NCI-H69 (cell line): Measurements from ENCODE around the gene C2CD4C.
"Not testable (repeated sequence)": the region's sequence is repeated elsewhere in the genome, so short reads cannot be mapped to it uniquely, and the experiment has no call there.

Experiments
- DNase-seq: peaks from one replicate; lab custom pipeline; 2025; lab: John Stamatoyannopoulos, UW

Gene C2CD4C

DNA sequence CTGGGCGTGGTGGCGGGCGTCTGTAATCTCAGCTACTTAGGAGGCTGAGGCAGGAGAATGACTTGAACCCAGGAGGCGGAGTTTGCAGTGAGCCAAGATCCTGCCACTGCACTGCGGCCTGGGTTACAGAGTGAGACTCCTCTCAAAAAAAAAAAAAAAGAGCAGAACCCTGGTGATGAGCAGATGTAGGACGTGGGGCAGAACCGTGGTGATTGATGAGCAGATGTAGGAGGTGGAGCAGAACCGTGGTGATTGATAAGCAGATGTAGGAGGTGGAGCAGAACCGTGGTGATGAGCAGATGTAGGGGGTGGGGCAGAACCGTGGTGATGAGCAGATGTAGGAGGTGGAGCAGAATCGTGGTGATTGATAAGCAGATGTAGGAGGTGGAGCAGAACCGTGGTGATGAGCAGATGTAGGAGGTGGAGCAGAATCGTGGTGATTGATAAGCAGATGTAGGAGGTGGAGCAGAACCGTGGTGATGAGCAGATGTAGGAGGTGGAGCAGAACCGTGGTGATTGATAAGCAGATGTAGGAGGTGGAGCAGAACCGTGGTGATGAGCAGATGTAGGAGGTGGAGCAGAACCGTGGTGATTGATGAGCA is 28.2 kb downstream of the C2CD4C start:
- not testable (repeated sequence) for DNase-seq

- DNase-seq: no peak
Measured at GRCh38 chr19:379796-380195, 29.2 kb downstream of the C2CD4C start.

DNA sequence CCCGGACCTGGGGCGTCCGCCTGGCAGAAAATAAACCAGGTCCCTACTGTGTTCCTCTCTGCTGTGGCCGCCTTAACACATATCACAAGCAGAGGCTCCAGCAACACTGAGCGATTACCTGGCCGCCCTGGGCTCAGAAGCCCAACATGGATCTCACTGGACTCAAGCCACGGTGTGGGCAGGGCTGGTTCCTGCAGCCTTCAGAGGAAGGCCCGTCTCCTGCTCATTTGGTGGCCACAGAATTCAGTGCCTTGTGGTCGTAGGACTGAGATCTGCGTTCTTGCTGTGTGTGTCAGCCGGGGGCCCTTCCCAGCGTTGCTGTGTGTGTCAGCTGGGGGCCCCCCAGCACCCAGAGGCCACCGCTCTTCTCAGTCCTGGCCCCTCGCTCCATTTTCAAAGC is 30.2 kb downstream of the C2CD4C start:
- no peak for DNase-seq

DNA sequence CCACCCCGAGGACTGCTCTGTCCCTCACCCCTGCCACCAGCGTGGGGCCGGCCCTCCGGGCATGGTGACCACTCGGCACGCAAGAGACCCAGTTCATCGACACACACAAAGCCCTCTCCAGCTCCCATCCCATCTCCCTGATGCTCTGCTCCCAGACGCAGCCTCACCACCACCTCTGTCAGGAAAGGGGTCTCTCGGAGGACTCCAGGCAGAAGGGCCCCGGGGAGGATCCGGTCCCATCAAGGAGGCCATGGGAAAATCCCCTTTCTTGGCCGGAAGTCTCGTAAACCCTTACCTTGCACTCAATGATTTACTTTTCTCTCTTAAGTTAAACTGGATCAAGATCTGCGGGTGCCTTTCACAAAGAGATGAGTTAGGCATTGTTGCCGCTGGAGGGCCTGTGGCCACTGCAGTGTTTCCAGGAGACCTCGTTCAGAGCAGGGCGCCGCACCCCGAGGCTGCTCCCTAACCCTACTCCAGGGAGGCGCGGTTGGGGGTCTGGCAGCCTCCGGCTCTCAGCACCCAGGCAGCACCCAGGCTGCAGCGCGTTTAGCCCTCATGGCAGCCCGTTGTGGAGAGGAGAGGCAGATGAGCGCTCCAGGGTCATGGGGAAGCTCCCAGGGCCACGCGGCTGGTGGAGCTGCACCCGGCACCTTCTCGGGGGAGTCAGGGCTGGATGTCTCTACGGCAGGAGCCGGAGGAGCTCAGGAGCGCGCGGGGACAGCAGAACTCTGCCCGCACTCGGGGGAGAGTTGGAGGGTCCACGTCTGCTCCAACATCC is 31.0 kb downstream of the C2CD4C start:
- no peak for DNase-seq

GRCh38 chr19:376111-376470 is 32.9 kb downstream of the C2CD4C start:
- DNase-seq: no peak

GRCh38 chr19:375395-376110 is 33.4 kb downstream of the C2CD4C start:
- DNase-seq: no peak

DNA sequence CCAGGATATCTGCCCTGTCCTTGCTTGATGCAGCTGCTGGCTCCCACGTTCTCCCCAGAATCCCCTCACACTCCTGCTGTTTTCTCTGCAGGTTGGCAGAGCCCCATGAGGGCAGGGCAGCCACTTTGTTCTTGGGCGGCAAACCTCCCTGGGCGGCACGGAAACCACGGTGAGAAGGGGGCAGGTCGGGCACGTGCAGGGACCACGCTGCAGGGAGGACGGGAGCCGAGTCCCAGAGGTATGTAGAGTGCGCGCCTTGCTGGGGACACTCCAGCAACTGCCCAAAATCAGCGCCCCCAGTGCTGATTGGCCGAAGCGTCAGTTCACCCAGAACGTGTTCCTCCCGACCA is 34.1 kb downstream of the C2CD4C start:
- no peak for DNase-seq

DNA sequence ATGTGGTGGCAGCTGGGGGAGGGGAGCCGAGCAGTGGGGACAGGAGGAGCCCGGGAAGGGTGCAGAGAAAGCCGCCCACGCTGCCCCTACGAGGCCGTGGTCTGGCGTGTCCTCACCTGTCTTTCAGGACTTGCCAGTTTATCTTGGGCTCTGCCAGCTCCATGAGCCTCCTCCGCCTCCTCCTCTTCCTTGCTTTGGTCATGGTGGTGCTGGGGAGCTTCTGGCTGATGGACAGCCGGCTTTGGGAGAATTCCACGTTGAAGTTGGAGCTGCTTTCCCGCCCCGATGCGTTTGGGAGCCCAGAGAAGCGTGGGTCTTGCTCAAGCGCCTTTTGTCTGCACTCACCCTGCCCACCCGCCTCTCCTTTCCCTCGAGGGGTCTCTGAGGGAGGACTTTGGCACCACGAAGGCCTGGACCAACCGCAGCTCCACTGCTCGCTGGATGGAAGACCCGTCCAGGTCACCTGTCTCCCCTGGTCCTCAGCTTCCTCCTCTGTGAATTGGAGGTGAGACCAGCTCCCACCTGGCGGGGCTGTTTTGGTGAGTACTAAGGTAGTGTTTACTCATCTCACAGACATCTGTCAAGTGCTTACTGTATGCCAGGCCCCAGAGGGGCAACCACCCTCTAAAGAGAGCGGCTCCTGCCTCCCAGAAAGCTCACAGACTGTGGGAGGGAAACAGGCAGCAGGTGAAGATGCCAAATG is 34.6 kb downstream of the C2CD4C start:
- peak; percentile 81 for DNase-seq

DNA sequence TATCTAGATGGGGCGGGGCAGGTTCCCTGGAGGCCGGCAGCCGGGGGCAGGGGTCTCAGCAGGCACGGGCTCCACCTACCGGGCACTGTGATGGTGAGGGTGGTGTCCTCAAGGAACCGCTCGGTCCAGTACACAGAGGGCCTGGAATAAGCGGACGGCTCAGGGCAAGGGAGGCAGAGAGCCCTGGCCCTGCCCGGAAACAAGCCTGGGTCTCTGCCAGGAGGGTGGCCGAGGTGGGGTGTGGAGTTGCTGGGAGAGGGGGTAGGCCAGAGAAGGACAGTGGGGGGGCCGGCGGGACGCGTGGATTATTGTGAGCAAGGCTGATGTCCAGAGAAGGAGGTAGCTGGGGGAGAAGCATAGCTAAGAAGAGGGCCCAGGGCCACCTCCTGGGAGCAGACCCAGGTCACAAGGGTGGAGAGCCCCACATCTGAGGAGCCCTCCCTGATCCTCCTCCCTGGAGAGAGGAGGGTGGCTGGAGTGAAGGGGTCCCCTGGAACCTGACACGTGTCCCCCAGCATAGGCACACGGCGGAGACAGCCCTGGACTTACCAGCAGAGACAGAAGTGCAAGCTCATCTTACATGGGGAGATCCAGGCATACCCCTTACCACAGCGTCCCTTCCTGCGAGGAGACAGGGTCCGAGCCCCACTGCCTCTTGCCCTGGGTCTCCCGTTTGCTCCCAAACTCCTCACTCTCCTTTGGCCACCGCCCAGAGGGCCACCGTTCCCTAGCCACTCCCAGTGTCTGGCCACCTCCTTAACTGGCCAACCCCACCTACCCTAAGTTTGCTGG is 35.4 kb downstream of the C2CD4C start:
- no peak for DNase-seq

DNA sequence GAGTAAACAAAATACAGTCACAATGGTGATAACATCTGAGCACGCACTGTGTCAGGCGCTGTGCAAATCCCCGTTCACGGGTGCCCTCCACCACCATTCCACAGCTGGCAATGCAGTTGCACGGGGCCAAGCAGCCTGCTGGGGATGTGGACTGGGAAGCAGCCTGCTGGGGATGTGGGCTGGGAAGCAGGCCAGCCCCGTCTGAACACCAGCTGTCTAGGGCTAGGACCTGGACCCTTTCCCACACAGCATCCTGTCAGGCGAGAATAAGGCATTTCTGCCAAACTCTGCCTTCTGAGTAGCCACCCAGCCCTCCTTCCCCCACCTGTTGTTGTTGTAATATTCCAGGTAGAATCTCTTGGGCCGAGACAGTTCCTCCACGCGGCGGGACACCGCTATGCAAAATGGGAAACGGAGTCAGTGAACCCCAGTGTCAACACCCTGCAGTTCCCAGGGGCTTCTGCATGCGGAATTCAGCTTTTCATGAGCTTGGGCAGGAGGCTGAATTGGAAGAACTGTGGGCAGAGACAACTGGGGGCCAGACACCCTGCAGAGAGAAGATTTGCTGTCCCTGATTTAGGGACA is 36.5 kb downstream of the C2CD4C start:
- peak; percentile 78 for DNase-seq

DNA sequence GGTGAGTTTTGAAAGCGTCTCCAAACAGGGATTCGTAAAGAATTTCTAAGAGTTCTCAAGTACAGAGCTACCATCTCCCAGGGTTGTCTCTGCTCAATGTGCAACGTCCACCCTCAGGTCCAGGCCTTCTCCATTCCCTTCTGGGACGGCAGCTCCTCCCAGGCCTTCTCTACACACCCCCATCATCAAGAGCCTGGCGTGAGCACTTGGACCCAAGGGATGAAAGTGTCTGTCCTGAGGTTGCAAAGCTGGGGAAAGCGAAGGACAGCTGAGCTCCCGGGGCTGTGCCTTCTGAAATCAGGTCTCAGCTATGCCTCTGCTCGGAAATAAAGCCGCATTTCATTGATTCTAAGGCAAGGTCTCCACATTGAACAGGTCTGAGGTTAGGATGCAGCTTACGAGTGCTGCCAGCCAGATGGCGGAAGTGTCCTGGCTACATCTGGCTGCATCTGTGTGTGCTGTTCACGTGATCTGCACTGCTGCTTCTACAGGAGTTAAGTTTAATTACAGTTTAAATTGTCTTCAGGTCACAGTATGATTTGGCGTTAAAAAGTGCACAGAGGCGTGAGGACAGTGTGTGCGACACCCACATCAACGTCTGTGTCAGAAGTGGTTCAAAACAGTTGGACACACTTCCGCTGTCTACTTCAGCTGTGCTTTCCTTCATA is 37.3 kb downstream of the C2CD4C start:
- DNase-seq: peak; percentile 70

GRCh38 chr19:370641-371330 is 38.2 kb downstream of the C2CD4C start:
- DNase-seq: no peak

DNA sequence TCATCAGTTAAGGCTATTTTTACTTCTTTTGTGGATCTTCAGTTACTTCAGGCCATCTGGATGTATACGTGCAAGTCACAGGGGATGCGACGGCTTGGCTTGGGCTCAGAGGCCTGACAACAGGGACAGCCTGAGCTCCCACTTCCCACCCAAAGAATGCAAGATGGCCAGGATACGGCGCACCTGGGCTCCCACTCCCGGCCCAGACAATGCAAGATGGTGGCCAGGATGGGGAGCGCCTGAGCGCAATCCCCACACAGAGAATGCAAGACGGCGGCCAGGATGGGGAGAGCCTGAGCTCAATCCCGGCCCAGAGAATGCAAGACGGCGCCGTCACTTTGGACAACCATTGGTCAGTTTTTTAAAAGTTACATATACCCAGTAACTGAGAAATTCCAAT is 39.1 kb downstream of the C2CD4C start:
- no peak for DNase-seq

DNA sequence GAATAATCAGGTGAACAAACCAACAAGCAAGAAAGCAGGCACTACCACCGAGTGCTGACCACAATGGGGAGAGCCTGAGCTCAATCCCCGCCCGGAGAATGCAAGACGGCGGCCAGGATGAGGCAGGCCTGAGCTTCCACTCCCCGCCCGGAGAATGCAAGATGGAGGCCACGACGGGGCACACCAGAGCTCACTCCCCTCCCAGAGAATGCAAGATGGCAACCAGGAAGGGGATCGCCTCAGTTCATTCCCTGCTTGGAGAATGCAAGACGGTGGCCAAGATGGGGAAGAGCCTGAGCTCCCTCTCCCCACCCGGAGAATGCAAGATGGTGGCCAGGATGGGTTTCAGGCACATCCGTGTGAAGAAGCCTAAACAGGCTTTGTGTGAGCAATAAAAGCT is 39.7 kb downstream of the C2CD4C start:
- DNase-seq: no peak

GRCh38 chr19:368630-369024 is 40.3 kb downstream of the C2CD4C start:
- no peak for DNase-seq

- no peak for DNase-seq
Measured at GRCh38 chr19:367963-368629, 40.9 kb downstream of the C2CD4C start.

GRCh38 chr19:367561-367960 is 41.4 kb downstream of the C2CD4C start:
- DNase-seq: peak; percentile 20

DNA sequence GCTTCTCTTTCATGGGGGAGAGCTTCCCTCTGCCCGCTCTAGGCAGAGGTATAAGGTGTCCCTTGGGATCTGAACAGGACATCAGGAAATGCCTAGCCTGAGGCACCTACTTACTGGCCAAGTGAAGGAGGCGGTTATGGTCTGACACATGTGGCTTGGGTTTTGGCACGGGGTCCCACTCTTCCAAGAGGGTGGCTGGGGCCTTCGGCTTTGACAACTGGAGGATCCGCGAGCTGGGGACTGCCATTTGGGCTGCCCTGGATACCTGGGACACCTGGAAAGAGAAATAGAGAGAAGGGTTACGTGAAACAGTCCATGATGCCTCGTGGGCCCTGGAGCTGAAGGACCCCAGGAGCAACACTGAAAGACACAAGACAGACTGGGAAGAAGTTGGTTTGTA is 42.0 kb downstream of the C2CD4C start:
- no peak for DNase-seq

DNA sequence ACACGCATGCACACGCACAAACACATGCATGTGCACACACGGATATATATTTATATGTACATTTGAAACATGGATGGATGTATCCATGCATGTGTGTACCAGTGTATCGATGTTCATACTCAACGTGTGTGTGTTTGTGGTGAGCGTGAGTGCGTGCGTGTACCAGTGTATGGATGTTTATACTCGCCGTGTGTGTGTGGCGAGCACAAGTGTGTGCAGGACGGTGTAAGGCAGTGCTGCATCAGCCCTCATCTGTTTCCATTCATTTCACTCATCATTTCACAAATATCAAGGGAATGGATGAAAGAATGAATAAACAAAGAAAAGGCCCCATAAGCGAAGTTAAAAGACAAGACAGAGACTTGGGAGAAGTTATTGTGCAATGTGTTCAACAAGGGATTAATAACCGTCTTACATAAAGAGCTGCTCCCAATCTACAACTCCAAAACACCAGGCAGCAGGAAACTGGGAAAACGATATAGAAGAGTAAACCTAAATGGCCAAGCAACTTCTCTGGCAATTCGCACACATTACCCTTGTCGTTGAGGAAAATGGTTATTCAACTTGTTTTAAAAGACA is 42.7 kb downstream of the C2CD4C start:
- no peak for DNase-seq
